Stimulated activated CD8-positive, alpha-beta memory T cell treated with anti-CD3 and anti-CD28 coated beads, Interleukin-12 subunit alpha, Interleukin-12 subunit beta, amount 100 ng/mL, for 24 hours (primary cell): ENCODE results near the gene SCFD2.
"Not testable (repeated sequence)": the region's sequence is repeated elsewhere in the genome, so short reads cannot be mapped to it uniquely, and the experiment has no call there.

Experiments used
- DNase-seq: peaks from one replicate; pipeline ENCODE4 v3.0.0-alpha.2; 2020; ENCODE audit errors: extremely low read depth

The SCFD2 gene

DNA sequence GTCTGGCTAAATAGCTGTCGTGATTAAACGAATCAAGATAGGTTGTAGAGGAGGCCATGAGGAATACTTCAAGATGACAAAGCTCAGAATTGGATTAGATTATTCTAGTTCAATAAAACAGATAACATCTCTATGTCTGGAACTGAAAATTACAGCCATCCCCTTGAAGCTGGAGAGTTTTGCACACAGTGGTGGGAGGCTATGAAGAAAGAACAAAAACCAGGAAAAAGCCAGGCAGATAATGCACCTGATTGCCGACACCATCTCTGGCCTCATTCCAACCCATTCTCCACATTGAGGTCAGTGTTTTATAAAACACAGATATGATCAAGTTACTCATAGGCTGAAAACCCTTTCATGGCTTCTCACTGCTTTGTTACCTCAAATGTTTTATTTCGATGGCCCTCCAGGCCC, 315.5 kb downstream of the SCFD2 start:
- no peak for DNase-seq

DNA sequence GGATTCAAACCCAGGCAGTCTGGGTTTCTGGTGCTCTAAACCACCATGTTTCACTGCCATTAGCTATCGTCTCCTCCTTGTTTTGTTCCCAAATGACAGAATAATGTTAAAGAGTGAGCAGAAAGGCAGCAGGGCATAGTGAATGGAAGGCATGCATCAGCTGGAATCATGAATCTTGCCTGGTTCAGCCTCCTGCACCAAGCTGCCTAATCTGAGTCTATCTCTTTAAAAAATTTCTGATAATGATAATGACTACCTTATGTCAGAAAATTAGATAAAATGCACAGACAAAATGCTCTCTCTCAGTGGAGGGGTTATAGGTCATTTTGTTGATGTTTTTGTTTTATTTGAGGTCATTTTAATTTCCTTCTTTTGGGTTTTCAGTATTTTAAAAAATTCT, 316.3 kb downstream of the SCFD2 start:
- no peak for DNase-seq

DNA sequence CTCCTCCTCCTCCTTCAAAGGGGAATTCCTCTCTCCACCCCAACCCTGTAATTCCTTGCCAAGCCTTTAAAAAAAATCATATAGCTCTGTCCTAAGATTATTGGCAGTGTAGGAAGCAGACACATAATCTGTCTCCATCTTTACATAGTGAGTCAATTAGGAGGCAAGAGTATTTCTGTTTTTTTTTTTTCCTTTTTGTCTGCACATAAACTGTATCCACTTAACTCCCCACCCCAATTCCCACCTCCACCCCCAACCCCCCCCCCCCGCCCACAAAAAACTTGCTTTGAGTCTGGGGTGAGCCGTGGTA, 321.3 kb downstream of the SCFD2 start:
- DNase-seq, result no peak

DNA sequence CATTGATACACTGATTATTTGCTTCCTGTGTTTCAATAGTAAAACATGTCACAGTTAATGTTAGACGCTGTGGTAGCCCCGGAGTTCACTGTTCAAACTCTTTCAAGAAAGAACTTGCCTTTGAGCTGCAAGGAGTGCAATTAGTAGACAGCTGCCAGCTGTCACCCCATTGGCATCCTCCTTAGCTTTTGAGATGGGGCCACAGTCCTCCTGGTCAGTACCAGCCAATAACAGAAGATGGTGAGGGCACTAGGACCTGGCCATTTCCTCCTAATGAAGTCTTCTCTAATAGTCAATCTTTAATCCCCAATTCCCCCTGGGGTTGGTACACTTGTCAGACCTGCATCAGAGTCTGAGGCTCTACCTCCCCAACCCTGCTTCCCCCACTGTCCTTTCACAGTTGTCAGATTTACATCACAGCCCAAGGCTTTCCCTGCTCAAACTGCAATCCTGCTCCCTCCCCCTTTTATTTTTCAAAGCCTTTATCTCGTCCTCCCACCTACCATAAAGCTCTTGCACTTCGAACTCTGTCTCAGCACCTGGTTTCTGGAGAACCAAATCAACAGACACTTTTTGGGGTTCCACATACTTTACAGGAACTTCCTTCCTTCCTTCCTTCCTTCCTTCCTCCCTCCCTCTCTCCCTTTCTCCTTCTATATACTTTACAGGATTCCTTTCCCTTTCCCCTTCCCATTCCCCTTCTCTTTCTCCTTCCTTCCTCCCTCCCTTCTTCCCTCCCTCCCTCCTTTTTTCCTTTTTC, 321.8 kb downstream of the SCFD2 start:
- DNase-seq, result no peak

DNA sequence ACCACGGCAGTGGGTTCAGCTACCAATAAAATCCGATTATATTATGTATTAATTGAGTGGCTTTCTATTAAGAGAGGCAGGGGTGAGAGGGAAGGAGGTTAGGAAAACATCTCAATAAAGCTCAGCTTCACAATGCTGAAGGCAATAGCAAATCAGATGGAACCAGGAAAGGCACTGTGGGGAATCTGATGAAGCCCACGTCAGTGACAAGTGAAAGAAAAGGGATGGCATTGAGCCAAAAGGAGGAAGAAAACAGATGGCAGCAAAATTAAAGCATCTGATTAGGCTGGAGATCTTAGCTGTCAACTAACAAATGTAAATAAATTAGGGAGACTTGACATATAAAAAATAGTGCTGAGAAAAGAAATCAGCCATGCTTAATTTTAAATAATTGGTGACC, 322.8 kb downstream of the SCFD2 start:
- DNase-seq, result no peak

DNA sequence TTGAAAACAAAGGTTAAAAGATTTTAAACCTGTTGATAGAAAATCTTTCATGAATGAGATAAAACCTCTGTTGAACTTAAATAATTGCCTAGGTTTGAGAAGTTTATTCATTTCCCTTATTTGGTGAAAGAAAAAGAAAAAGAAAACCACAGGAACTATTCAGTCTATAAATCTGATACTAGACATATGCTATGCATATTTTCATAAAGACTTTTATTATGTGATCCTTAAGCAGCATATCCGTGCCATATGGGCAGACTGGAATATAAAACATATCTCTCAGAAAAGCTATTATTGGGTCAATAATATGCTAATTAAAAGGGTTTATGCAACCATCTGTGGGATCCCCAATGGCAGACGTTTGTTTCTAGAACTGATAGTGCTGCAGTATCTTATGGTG, 325.0 kb downstream of the SCFD2 start:
- DNase-seq, result no peak

DNA sequence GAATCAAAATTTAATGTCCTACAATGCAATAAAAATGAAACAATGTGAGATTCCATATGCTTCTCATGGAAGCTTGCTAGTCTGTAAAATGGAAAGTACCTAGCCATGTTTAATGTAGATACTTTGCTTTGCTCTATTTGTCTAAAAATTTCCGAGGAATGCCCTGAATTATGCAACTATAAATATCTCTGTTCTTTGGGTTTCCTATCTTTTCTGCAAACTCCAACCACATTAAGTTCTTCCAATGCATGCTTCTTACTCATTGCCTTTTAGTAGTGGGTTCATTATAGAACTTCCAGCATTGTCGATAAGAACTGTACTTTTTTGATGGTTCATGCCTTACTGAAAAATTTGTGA, 325.4 kb downstream of the SCFD2 start:
- no peak for DNase-seq

DNA sequence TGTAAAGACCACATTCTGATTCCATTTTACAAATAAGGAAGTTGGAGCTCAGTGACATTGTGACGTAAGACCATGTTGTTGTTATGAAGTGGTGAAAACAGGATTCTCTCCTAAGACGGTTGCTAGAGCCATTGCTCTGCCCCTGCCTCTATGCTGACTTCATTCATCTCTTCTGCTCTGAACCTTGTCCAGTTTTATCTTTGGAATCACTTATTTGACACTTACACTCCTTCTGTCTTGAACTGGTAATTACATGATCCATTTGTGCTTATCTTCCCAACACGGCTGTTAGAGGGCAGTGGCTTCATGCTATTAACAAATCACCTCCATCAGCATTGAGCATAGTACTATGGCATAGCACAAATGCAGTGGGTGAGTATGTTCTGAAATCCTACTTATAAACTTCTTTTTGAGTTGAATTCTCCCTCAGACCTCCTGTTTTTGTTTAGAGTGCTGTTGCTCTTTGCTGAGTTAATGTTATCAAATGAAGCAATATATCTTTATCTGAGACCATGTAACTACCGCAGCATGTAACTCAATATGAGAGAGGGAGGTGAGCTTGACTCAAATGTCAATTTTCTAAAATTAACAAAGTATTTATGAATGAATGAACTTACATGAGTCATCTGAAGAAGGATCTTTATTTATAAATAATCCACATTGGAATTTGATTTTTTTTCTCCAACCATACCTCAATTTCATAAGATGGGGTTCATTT, 326.0 kb downstream of the SCFD2 start:
- DNase-seq, result no peak

DNA sequence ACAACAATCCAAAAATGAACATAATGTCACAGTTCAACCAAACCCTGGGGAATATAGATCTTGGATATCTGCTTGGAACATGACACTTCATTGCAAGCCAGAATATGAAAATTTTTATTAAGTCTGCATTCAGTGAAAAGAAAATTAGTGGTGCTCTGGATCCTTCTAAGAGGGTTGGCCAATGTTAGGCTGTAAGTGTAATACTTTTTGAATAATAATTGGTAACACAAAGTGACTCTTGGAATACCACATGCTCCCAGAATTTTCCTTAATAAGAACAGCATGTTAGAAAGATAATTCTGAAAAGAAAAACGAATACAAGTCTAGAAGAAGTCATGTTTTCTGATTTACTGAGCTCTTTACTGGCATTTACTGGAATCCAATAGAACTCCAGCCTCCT, 328.0 kb downstream of the SCFD2 start:
- no peak for DNase-seq

DNA sequence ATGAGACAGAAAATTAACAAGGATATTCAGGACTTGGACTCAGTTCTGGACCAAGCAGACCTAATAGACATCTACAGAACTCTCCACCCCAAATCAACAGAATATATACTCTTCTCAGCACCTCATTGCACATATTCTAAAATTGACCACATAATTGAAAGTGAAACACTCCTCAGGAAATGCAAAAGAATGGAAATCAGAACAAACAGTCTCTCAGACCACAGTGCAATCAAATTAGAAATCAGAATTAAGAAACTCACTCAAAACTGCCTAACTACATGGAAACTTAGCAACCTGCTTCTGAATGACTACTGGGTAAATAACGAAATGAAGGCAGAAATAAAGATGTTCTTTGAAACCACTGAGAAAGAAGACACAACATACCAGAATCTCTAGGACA, 333.0 kb downstream of the SCFD2 start:
- not testable (repeated sequence) for DNase-seq

DNA sequence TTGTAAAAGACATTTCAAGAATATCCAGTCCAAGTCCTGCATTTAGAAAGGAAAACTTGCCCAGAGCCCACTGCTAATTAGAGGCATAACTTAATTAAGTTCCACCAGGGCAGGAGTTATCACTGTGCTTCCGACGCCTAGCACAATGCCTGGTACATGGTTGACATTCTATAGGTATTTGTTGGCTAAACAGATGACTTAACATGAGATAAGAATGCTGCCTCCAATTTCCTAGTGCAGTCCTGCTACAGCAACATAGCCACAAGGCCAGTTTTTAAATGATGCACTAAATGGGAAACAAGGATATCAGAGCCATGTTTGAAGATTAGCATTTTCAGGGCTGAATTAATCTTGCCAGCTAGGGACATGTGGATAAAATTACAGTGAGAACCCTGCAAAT, 339.6 kb downstream of the SCFD2 start:
- DNase-seq, result no peak

DNA sequence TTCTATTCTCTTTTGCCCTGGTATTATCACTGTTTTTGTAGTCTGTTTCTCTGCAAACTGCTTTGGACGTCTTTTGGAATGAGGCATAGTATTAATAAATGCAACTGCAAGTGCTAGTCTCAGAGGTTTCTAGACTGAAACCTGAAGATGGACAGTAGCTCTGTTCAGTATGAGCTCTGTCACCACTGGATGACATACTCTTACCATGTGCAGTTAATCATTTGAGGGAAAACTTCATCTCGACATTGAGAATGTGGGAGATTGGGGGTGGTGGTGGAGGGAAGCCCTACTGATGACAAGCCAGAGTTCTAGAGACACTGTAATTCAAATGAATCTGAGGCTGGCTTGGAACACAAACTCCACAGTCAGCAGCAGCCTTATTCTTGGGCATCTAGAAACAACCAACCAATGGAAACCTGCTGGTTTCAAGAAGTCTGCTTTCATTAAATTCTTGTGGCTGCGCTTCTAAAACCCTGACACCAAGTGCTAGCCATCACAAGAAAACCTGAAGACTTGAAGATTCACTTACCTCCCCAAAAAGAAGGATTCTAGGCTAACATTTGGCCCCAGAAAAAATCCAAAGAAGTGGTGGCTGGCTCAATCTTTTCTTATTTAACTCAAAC, 342.1 kb downstream of the SCFD2 start:
- no peak for DNase-seq

DNA sequence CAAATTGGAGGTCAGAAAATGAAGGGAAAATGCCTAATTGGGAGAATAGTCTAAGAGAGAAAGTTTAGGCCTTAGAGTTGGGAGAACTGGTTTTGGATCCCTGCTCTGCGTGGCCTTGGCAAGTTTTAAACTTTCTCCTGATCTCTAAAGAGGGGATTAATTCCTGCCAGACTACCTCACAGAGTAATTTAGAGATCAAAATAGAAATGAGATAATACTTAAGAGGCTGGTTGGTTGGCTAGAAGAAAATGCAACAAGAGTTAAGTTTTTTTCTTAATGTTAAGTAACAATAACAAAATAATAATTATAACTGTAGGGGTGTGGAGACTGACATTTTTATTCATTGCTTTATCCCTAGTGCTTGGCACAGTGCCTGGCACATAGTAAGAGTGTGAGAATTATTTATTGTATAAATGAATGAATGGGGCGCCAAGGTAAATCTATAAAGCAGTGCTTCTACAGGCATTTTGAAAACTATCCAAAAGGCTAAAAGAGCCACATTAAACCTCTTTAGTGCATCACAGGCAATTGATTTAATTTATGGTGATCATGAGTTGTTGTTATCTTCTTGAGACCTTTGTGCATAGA, 343.3 kb downstream of the SCFD2 start:
- no peak for DNase-seq

DNA sequence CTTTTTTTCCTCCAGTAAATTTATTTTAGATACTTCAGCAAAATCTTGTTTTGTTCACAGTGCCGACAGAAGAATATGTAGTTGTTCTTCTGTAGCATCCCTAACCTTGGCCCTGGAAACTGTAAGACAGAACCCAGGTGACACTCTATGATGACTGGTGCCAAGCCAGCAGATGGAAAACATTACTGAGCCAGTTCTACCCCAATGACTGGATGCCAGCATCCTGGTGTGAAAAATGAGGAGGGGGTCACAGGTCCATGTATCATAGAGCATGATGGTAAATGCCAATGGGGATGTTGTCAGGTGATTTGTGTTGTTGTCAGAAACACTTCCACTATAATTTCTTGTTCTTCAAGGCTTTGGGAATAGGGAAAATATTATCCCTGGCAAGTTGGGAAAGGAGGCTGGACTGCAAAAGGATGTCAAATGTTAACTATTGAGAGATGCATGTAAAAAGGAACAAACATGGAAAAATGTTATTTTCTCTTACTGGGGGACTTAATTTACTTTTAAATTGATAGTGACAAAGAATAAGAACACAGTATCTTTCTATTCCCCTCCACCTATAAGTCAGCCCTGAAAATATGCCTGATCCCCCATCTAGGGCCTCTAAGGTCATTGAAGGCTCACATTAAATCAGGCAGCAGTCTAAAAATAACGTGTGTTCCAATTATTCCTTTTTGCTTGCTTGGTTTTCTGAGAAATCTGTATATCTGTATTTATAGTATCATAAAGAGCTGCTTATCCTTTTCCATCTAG, 343.9 kb downstream of the SCFD2 start:
- DNase-seq, result no peak

DNA sequence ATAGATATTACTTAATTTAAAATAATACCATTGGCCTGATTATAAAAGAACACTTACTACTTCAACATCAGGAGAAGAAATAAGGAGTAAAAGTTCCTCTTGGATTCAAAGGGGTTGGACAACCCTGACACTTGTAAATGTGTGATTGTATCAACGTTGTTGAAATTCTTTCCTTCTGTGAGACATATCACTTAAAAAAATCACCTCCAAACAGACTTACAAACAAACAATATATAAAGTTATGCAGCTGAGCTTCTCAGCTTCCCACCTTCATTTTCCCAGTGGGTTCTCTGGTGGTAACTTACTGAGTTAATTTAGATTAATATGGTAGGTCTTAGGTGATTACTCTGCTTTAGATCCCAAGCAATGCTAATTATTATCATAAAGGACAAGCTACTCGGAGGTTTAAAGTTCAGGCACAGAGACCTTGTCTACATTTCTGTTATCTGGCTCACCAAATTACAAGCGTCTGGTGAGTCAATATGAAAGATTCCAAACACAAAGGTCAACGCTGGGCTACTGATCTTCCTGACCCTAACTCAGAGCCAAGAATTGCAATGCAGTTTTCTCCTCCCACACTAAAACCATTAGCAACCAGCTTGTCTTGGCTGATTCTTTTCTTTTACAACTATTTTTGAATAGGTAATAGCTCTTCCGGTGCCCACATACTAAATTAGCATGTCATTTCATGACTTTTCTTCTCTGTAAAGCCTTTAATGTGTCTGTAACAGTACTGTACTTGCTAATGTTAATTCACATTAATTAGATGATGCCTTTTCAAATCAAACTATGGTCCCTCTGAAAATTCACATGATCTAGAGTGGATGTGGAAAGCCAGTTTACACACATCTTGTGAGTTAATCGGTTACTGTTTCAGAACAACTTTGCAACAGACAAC, 346.1 kb downstream of the SCFD2 start:
- DNase-seq, result no peak

DNA sequence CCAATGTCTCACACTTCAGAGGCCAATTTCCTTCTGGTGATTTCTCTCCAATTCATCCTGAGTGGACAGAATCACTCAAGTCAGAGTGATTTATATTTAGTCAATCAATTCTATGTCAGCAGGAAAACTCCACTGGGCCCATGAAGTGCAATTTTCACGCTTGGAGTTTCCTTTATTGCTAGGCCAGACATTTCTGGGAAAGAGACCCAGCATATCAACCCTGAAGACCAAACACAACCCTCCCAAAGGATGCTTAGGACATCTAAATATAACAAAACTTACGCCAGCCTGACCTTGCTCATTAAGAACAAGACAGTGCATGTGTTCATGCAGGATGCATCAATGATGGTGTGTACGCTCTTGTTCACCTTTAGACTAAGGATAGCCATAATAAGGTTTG, 347.4 kb downstream of the SCFD2 start:
- no peak for DNase-seq

DNA sequence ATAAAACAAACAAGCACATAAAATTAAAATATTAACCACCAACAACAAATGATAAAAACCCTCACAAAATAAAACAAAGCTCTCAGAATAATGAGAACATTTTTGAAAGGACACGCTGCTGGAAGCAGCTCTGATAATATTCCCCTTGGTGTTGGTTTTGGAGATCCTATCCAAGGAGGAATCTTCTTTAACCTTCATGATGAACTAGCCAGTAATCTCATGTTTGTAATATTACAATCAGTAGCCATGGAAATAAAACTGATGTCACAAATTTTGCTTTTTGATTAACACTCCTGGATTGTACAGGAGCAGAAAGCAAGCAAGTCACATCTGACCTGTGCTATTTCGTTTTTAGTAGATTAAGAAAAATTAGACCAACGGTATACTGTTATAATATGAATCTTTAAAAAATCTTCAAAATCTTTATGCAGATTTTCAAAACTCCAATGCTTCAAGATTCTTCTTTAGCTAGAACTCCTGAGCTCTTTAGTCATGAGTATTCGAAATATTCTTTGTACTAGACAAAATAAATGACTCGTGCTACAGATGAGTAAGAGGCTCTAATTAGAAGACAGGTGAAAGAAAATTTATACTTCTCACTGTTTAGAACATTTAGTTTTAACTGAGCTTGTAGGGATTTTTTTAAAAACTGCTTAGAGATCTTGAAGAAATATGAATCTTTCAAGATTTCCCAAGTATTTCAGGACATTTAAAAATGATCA, 349.6 kb downstream of the SCFD2 start:
- DNase-seq, result no peak

DNA sequence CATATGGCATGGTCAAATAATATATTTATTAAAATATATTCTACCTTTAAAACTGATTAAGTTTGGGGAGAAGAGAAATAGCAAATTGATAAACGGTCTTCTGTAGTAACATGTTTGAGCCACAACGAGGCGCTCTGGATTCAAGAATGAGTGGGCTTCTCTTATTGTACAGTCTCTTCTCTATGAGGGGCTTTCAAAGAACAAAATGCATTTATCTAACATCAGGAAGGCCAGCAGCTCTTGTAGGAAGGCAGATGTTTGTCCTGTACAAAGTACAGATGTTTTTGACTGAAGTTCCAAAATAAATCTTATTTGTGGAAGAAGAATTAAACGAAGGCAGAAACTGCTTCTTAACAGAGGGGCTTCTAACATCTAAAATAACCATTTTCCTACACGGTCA, 350.2 kb downstream of the SCFD2 start:
- DNase-seq, result no peak

DNA sequence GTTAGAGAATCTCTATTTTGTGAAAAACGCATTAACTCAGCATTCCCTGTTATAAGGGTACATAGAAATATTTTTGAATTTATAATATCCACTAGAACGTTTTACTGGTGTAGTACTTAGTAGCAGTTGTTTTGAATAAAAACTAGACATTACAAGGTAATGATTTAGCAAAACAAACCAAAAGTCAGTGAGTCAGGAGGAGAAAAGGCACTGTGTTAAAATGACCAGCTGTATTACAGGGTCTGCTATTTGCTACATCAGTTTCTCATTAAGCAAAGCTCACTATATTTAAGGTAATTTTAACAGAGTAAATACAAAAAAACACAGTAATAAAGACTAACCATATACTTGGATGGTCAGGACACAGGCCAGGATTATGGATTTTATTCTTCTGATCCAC, 351.0 kb downstream of the SCFD2 start:
- DNase-seq, result no peak
